Measurements from ENCODE around the gene TRABD2B.

TRABD2B gene

GRCh38 chr1:47866601-47867437 lies 130.4 kb downstream of the TRABD2B start:
- no peak overlapping the region for H3K27ac ChIP-seq
- TF ChIP-seq ZFX (IDR thresholded peaks at IDR 0.05): no peak
- TF ChIP-seq CTCF (conservative IDR thresholded peaks at IDR 0.05): no peak

GRCh38 chr1:47865881-47866535 lies 131.2 kb downstream of the TRABD2B start:
- no peak overlapping the region for H3K27ac ChIP-seq
- no peak for TF ChIP-seq CTCF (conservative IDR thresholded peaks at IDR 0.05)
- TF ChIP-seq ZFX (IDR thresholded peaks at IDR 0.05): no peak

GRCh38 chr1:47859092-47859743 lies 138.0 kb downstream of the TRABD2B start:
- no peak overlapping the region for H3K27ac ChIP-seq
- no peak for TF ChIP-seq CTCF (conservative IDR thresholded peaks at IDR 0.05)
- TF ChIP-seq ZFX (IDR thresholded peaks at IDR 0.05): no peak

GRCh38 chr1:47856996-47857395 lies 140.2 kb downstream of the TRABD2B start:
- TF ChIP-seq CTCF (conservative IDR thresholded peaks at IDR 0.05): no peak
- H3K27ac ChIP-seq: no peak overlapping the region

- TF ChIP-seq CTCF (conservative IDR thresholded peaks at IDR 0.05): no peak
- TF ChIP-seq ZFX (IDR thresholded peaks at IDR 0.05): no peak
- H3K27ac ChIP-seq: no peak overlapping the region
These were observed 142.0 kb downstream of the TRABD2B start for GRCh38 chr1:47855230-47855629.

GRCh38 chr1:47854552-47855144 lies 142.5 kb downstream of the TRABD2B start:
- no peak for TF ChIP-seq CTCF (conservative IDR thresholded peaks at IDR 0.05)
- TF ChIP-seq ZFX (IDR thresholded peaks at IDR 0.05): no peak
- H3K27ac ChIP-seq: no peak overlapping the region

Data from C4-2B (cell line).